Measurements from ENCODE around the gene AMY1A. TPM values are rescaled to one million over a fixed set of nuclear protein-coding genes. Genes with fewer than 3 reads are reported as not detected.
A peak's percentile ranks its signal among the peaks of the same experiment; 100 is the strongest.
"Not testable (repeated sequence)": the region's sequence is repeated elsewhere in the genome, so short reads cannot be mapped to it uniquely, and the experiment has no call there.

AMY1A gene
- not detected for polyA plus RNA-seq (ENCODE audit: low read depth in 6 of 6)

GRCh38 chr1:103655460-103655859 lies at the start of gene AMY1A:
Gene AMY1A, plus strand, starts transcription at chr1:103655760. Its CDS starts 571 bp downstream, at chr1:103656331.
- not testable (repeated sequence) for H3K4me1 Mint-ChIP-seq; H3K27ac Mint-ChIP-seq; H3K4me3 Mint-ChIP-seq; H3K9me3 Mint-ChIP-seq; H3K27me3 Mint-ChIP-seq; H3K36me3 Mint-ChIP-seq; DNase-seq; ATAC-seq (ENCODE audit: low read depth in 2 of 2)

- Mint-ChIP-seq H3K4me1 (no peaks in the 10 kb centered on the region), H3K9me3 (peaks cover 0 to 2% (median 1%) of the 10 kb centered on the region in 7 donors), H3K36me3 (no peaks in the 10 kb centered on the region), H3K4me3 (no peak overlapping the region), H3K27ac (peak overlapping the region in 1 of 6 donors; percentile 80), H3K27me3 (no peaks in the 10 kb centered on the region)
- no peak for DNase-seq
- ATAC-seq (ENCODE audit: low read depth in 2 of 2) = no peak
These were observed 39.2 kb upstream of the AMY1A start for GRCh38 chr1:103616362-103616761.

- not testable (repeated sequence) for H3K27me3 Mint-ChIP-seq; H3K4me3 Mint-ChIP-seq; H3K9me3 Mint-ChIP-seq; H3K36me3 Mint-ChIP-seq; H3K4me1 Mint-ChIP-seq; ATAC-seq (ENCODE audit: low read depth in 2 of 2); DNase-seq
- H3K27ac Mint-ChIP-seq = peak within 1 kb of the TSS in 1 of 6 donors; percentile 80
These were observed 38.5 kb upstream of the AMY1A start, which contains the start of gene AMY2A for GRCh38 chr1:103616994-103617477. Gene AMY2A, plus strand, starts transcription at chr1:103617427. Its CDS starts 14 bp downstream, at chr1:103617441.

- not testable (repeated sequence) for H3K4me3 Mint-ChIP-seq; H3K27ac Mint-ChIP-seq; DNase-seq; H3K36me3 Mint-ChIP-seq; H3K4me1 Mint-ChIP-seq; ATAC-seq (ENCODE audit: low read depth in 2 of 2); H3K9me3 Mint-ChIP-seq; H3K27me3 Mint-ChIP-seq
These were observed 28.1 kb upstream of the AMY1A start for GRCh38 chr1:103627436-103627835.

- not testable (repeated sequence) for H3K4me3 Mint-ChIP-seq; H3K4me1 Mint-ChIP-seq; H3K27me3 Mint-ChIP-seq; H3K9me3 Mint-ChIP-seq; DNase-seq; H3K36me3 Mint-ChIP-seq; ATAC-seq (ENCODE audit: low read depth in 2 of 2); H3K27ac Mint-ChIP-seq
These were observed 14.4 kb upstream of the AMY1A start for GRCh38 chr1:103641194-103641593.

GRCh38 chr1:103643908-103644307 lies 11.7 kb upstream of the AMY1A start:
- not testable (repeated sequence) for H3K9me3 Mint-ChIP-seq; ATAC-seq (ENCODE audit: low read depth in 2 of 2); DNase-seq; H3K27ac Mint-ChIP-seq; H3K4me1 Mint-ChIP-seq; H3K27me3 Mint-ChIP-seq; H3K36me3 Mint-ChIP-seq; H3K4me3 Mint-ChIP-seq

GRCh38 chr1:103650305-103650704 lies 5.3 kb upstream of the AMY1A start:
- H3K4me1 Mint-ChIP-seq; H3K27me3 Mint-ChIP-seq; H3K27ac Mint-ChIP-seq; H3K9me3 Mint-ChIP-seq; H3K4me3 Mint-ChIP-seq; DNase-seq; ATAC-seq (ENCODE audit: low read depth in 2 of 2); H3K36me3 Mint-ChIP-seq: not testable (repeated sequence)

- not testable (repeated sequence) for H3K9me3 Mint-ChIP-seq; H3K36me3 Mint-ChIP-seq; H3K27me3 Mint-ChIP-seq; ATAC-seq (ENCODE audit: low read depth in 2 of 2); H3K4me3 Mint-ChIP-seq; H3K27ac Mint-ChIP-seq; DNase-seq; H3K4me1 Mint-ChIP-seq
These were observed 4.7 kb upstream of the AMY1A start for GRCh38 chr1:103650889-103651288.

- not testable (repeated sequence) for H3K27me3 Mint-ChIP-seq; H3K4me3 Mint-ChIP-seq; H3K27ac Mint-ChIP-seq; ATAC-seq (ENCODE audit: low read depth in 2 of 2); DNase-seq; H3K4me1 Mint-ChIP-seq; H3K36me3 Mint-ChIP-seq; H3K9me3 Mint-ChIP-seq
These were observed 1.4 kb upstream of the AMY1A start for GRCh38 chr1:103654133-103654532.

GRCh38 chr1:103676335-103676734 lies 20.8 kb downstream of the AMY1A start:
- ATAC-seq (ENCODE audit: low read depth in 2 of 2); H3K27ac Mint-ChIP-seq; H3K4me3 Mint-ChIP-seq; H3K27me3 Mint-ChIP-seq; H3K4me1 Mint-ChIP-seq; DNase-seq; H3K36me3 Mint-ChIP-seq; H3K9me3 Mint-ChIP-seq: not testable (repeated sequence)

- not testable (repeated sequence) for DNase-seq; H3K27ac Mint-ChIP-seq; H3K27me3 Mint-ChIP-seq; H3K4me3 Mint-ChIP-seq; ATAC-seq (ENCODE audit: low read depth in 2 of 2); H3K9me3 Mint-ChIP-seq; H3K36me3 Mint-ChIP-seq; H3K4me1 Mint-ChIP-seq
These were observed 40.5 kb downstream of the AMY1A start, which contains the start of gene AMY1B for GRCh38 chr1:103696110-103696509. Gene AMY1B, minus strand, starts transcription at chr1:103696210. Its CDS starts 571 bp downstream, at chr1:103695639.

GRCh38 chr1:103697430-103697829 lies 41.9 kb downstream of the AMY1A start:
- H3K9me3 Mint-ChIP-seq; H3K27ac Mint-ChIP-seq; H3K36me3 Mint-ChIP-seq; ATAC-seq (ENCODE audit: low read depth in 2 of 2); H3K4me1 Mint-ChIP-seq; DNase-seq; H3K27me3 Mint-ChIP-seq; H3K4me3 Mint-ChIP-seq: not testable (repeated sequence)

- not testable (repeated sequence) for H3K27me3 Mint-ChIP-seq; H3K27ac Mint-ChIP-seq; H3K36me3 Mint-ChIP-seq; H3K9me3 Mint-ChIP-seq; DNase-seq; H3K4me1 Mint-ChIP-seq; H3K4me3 Mint-ChIP-seq; ATAC-seq (ENCODE audit: low read depth in 2 of 2)
These were observed 45.1 kb downstream of the AMY1A start for GRCh38 chr1:103700669-103701068.

- not testable (repeated sequence) for H3K27me3 Mint-ChIP-seq; DNase-seq; H3K4me3 Mint-ChIP-seq; ATAC-seq (ENCODE audit: low read depth in 2 of 2); H3K27ac Mint-ChIP-seq; H3K36me3 Mint-ChIP-seq; H3K9me3 Mint-ChIP-seq; H3K4me1 Mint-ChIP-seq
These were observed 45.7 kb downstream of the AMY1A start for GRCh38 chr1:103701256-103701655.

GRCh38 chr1:103707670-103708069 lies 52.1 kb downstream of the AMY1A start:
- H3K36me3 Mint-ChIP-seq; H3K27me3 Mint-ChIP-seq; DNase-seq; ATAC-seq (ENCODE audit: low read depth in 2 of 2); H3K4me1 Mint-ChIP-seq; H3K9me3 Mint-ChIP-seq; H3K4me3 Mint-ChIP-seq; H3K27ac Mint-ChIP-seq: not testable (repeated sequence)

Measured in naive B cell (primary cell).